ENCODE measurements around the gene APBA2. TPM values are rescaled to one million over a fixed set of nuclear protein-coding genes. Genes with fewer than 3 reads are reported as not detected.
A peak's percentile ranks its signal among the peaks of the same experiment; 100 is the strongest.

Gene APBA2
- total RNA-seq, 1 donor from 2014 or later, result 3.8 TPM

DNA sequence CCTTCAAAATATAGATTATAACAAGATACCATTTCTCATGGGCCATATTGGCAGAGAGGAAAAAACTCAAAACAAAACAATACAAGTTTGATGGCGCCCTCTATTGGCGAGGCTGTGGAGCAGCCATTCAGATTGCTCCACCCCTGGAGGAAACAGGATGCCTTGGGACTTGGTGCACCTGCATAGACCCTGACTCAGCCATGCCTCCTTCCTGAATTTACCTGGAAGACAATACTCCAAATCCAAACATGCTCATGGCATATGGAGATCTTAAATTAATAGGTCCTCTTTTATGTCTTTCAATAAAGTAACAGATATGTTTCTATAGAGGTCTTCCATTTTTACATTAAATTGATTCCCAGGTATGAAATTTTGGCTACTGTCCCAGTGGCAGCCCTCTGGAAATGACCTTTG, 90.0 kb downstream of the APBA2 start:
- Histone ChIP-seq H3K4me1 (no peaks in the 10 kb centered on the region), H3K36me3 (no peaks in the 10 kb centered on the region), H3K27me3 (ENCODE audit: low read depth) (no peaks in the 10 kb centered on the region), H3K9me3 (no peaks in the 10 kb centered on the region), H3K4me3 (no peak overlapping the region), H3K27ac (no peak overlapping the region)
- peak; percentile 49 to 64 for ATAC-seq
- TF ChIP-seq, protein P1, sequence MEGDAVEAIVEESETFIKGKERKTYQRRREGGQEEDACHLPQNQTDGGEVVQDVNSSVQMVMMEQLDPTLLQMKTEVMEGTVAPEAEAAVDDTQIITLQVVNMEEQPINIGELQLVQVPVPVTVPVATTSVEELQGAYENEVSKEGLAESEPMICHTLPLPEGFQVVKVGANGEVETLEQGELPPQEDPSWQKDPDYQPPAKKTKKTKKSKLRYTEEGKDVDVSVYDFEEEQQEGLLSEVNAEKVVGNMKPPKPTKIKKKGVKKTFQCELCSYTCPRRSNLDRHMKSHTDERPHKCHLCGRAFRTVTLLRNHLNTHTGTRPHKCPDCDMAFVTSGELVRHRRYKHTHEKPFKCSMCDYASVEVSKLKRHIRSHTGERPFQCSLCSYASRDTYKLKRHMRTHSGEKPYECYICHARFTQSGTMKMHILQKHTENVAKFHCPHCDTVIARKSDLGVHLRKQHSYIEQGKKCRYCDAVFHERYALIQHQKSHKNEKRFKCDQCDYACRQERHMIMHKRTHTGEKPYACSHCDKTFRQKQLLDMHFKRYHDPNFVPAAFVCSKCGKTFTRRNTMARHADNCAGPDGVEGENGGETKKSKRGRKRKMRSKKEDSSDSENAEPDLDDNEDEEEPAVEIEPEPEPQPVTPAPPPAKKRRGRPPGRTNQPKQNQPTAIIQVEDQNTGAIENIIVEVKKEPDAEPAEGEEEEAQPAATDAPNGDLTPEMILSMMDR (IDR thresholded peaks at IDR 0.05), result peak; percentile 72
- DNase-seq, result no peak
- intact Hi-C loops (cut with DNase I), result no loop called here

DNA sequence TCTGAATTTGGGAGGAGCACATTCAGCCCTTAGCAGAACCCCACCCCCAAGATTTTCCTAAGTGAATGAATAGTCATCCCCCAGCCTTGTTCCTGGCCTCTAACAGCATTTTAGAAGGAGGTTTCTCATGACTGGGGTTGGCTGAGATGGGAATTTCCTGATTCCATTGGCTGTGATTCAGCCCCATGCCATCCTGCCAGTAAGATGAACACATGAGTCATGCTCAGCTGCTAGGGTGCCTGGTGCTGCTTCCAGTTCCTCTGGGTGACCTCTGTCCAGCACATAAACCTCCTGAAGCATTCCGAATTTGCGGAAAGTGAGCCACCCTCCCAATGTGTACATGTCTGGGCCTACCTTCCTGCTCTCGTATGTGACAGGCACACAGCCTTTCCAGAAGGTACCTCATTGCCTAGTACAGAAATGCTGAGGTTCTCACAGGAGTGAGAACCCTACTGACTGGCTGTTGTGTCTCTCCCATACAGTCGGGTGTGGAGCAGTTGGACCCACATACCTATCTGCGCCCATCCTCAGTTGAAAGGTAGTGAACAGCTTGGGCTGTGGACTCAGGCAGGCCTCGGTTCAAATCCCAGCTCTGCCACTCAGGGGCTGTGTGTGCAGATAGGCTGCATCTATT, 91.7 kb downstream of the APBA2 start:
- TF ChIP-seq, protein P1 (IDR thresholded peaks at IDR 0.05), result no peak
- ATAC-seq, result peak; percentile 32 to 43
- H3K9me3 ChIP-seq, result no peaks in the 10 kb centered on the region
- H3K36me3 ChIP-seq, result no peaks in the 10 kb centered on the region
- H3K27me3 ChIP-seq (ENCODE audit: low read depth), result no peaks in the 10 kb centered on the region
- H3K27ac ChIP-seq, result no peak overlapping the region
- H3K4me1 ChIP-seq, result no peaks in the 10 kb centered on the region
- H3K4me3 ChIP-seq, result no peak overlapping the region
- intact Hi-C loops (cut with DNase I), result no loop called here
- DNase-seq, result no peak

DNA sequence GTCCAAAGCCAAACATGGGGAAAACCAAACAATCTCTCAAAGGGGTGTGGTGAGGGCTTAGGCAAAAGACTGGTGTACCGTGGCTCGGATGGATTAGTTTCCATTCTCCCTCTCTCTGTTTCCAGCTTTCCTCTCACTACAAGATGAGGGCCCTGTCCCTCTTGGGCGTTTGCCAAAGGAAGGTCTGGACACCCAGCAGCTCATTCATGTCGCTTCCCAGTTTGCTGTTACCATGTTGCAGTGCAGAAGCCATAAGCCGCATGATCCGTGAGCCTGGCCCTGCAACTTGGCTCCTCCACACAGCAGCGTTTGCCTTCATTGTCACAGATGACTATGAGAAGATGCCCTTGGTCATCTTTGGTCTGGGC, 92.2 kb downstream of the APBA2 start:
- TF ChIP-seq, protein P1 (IDR thresholded peaks at IDR 0.05), result no peak
- Histone ChIP-seq H3K4me3 (no peak overlapping the region), H3K27ac (no peak overlapping the region), H3K9me3 (no peaks in the 10 kb centered on the region), H3K4me1 (no peaks in the 10 kb centered on the region), H3K36me3 (no peaks in the 10 kb centered on the region), H3K27me3 (ENCODE audit: low read depth) (no peaks in the 10 kb centered on the region)
- DNase-seq, result no peak
- no peak for ATAC-seq
- intact Hi-C loops (cut with DNase I), result no loop called here

DNA sequence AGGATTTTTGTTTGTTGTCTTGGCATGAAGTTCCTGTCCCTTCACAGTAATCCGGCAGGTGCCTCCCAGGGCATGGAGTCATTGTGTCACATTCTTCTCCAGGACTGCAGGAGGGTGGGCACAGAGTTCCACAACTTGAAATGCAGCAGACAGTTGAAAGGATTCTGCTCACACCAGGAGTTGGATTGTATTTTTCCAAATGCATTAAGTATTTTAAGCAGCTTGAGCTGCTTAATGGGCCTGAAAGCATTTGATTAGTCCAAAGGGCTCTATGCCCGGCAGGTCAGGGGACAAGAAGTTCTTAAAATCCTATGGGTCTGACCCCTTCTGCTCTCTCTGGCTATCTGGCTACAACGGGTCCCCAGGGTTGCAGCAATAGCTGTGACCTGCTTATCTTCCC, 92.9 kb downstream of the APBA2 start:
- Histone ChIP-seq H3K27me3 (ENCODE audit: low read depth) (no peaks in the 10 kb centered on the region), H3K4me3 (no peak overlapping the region), H3K4me1 (no peaks in the 10 kb centered on the region), H3K9me3 (no peaks in the 10 kb centered on the region), H3K27ac (no peak overlapping the region), H3K36me3 (no peaks in the 10 kb centered on the region)
- intact Hi-C loops (cut with DNase I), result no loop called here
- ATAC-seq, result no peak
- no peak for DNase-seq
- TF ChIP-seq, protein P1 (IDR thresholded peaks at IDR 0.05), result no peak

DNA sequence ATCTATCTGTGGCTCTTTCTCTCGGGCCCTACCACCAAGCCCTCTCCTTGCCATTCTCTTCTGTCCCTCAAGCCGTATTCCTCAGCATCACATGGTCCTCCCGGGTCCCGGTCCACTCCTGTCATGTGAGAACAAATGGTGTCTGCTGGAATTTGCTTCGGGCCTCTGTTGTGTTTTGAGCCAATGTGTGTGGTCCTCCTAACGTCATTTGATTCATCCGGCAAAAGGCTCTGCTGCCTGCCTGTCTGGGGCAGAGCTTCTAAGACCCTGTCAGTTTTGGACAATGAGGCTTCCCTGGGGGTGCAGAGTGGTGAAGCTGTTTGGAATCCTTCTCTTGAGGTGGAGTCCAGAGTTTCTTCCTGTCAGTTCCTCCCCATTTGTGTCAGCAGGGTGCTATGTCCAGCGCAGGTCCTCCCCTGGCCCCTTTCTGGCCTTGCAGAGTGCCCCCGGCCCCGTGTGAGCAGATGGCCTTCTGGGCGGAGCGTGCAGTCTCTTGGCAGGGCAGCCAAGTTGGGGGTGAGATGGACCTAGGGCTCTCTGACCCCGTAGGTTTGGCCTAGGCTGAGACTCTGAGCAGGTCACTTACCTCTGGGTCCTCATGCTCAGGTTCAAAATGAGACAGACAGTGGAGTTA, 93.6 kb downstream of the APBA2 start:
- no peaks in the 10 kb centered on the region for H3K9me3 ChIP-seq
- ATAC-seq (no peak), DNase-seq (no peak)
- H3K4me1 ChIP-seq, result no peaks in the 10 kb centered on the region
- TF ChIP-seq, protein P1 (IDR thresholded peaks at IDR 0.05), result no peak
- intact Hi-C loops (cut with DNase I), result no loop called here
- no peaks in the 10 kb centered on the region for H3K27me3 ChIP-seq (ENCODE audit: low read depth)
- no peak overlapping the region for H3K4me3 ChIP-seq
- no peaks in the 10 kb centered on the region for H3K36me3 ChIP-seq
- H3K27ac ChIP-seq, result no peak overlapping the region

Data from lower lobe of right lung (tissue), 2 donors.